NT2/D1 (cell line): ENCODE data around the gene CLRN3.

Experiments used
- SUZ12 ChIP-seq: IDR thresholded peaks from 2 replicates; pipeline ENCODE4 v1.6.1; 2011; ENCODE audit not compliant: insufficient read length, insufficient read depth; ENCODE audit errors: extremely low read depth
- YY1 ChIP-seq: IDR thresholded peaks from 2 replicates; pipeline ENCODE4 v1.6.1; 2011; ENCODE audit not compliant: insufficient read length, insufficient read depth
- ZNF274 ChIP-seq: IDR thresholded peaks from 2 replicates; pipeline ENCODE4 v1.6.1; 2011; ENCODE audit warnings: mild to moderate bottlenecking, low read depth, low read length

GRCh38 chr10:127869329-127869728, 23.4 kb downstream of the CLRN3 start:
- TF ChIP-seq SUZ12 (no peak), ZNF274 (no peak), YY1 (no peak)
